GM12891 (cell line): ENCODE data around the gene INMT.
A peak's percentile ranks its signal among the peaks of the same experiment; 100 is the strongest.

ENCODE experiments used
- DNase-seq: peaks from one replicate; pipeline ENCODE4 v3.0.0; 2011; ENCODE audit warnings: low spot score; ENCODE audit not compliant: insufficient read length
- FAIRE-seq: peaks from 2 replicates; lab custom pipeline; 2011; peaks lifted over from hg19 to GRCh38; lab: Jason Lieb, UNC
- PAX5 ChIP-seq: IDR thresholded peaks from 2 replicates; pipeline ENCODE4 v1.6.1; 2011; ENCODE audit warnings: low read length, moderate library complexity, mild to moderate bottlenecking; ENCODE audit not compliant: insufficient read depth, severe bottlenecking
- POLR2A ChIP-seq: IDR thresholded peaks from 2 replicates; pipeline ENCODE4 v1.6.1; 2011; ENCODE audit warnings: low read depth, low read length, control low read depth
- POLR2AphosphoS5 ChIP-seq: IDR thresholded peaks from 2 replicates; pipeline ENCODE4 v1.6.1; 2011; ENCODE audit warnings: low read depth, low read length, control low read depth
- POU2F2 ChIP-seq: IDR thresholded peaks from 2 replicates; pipeline ENCODE4 v1.6.1; 2011; ENCODE audit warnings: low read depth, mild to moderate bottlenecking, control low read depth, low read length, moderate library complexity
- SPI1 ChIP-seq: IDR thresholded peaks from 2 replicates; pipeline ENCODE4 v1.6.1; 2011; ENCODE audit warnings: low read depth, low read length, control low read depth
- TAF1 ChIP-seq: IDR thresholded peaks from 2 replicates; pipeline ENCODE4 v1.6.1; 2011; ENCODE audit warnings: low read depth, low read length, control low read depth

Gene INMT

DNA sequence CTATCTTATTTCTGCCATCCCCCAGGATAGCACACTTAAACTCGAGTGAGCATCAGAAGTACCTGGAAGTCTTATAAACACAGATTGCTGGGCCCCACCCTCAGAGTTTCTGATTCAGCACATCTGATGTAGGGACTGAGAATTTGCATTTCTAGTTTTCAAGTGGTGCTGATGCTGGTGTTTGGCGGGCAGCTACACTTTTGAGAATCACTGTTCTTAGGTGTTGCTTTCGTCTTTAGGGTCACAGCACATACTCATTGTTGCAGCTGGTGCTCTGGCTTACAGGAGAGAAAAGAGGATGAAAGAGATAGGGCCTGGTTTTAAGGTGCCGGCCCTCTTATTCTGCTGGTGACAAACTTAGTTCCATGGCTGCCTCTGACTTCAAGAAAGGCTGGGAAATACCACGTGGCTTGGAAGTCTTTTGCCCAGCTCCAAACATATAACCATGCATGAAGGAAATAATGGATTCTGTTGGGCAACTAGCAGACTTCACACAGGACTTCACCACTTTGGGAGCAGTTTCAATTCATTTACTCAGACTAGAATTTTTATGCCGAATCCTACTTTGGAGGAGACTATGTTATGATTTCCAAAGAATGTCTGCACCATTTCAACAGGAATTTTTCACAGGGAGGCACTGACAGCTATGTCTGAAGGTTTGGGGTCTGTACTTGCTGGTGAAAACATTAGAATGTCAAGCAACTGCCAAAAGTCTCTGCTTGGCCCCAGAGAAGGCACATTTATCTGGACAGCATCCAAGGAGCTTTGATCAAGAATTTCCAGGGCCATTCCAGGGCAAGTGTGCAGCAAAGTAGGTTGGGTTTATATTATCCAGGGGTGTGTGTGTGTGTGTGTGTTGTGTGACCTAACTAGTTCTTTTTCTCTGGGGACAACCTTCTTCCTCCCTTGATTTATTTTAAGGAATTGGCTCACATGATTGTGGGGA, 12.4 kb downstream of the INMT start:
- DNase-seq = no peak
- TF ChIP-seq SPI1 = no peak
- FAIRE-seq = peak; percentile 60

DNA sequence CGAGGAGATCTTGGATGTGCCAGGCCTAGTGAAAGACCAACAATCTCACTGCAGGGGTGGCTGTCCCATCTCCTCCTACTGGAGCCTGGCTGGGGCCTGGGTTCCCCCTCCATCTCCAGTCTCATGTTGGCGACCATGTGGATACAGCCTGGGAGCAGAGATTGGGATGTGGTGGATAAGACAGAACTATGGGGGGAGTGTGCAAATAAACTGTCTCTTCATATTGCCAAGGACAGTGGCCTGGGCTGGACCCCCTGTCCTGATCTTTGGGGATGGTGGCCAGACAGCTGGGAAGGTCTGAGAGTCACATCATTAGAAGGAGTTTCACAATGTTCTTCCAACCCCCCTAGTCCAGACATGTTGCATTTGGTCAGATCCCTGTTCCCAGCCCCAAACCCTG, 13.5 kb downstream of the INMT start:
- DNase-seq (no peak), FAIRE-seq (no peak)

DNA sequence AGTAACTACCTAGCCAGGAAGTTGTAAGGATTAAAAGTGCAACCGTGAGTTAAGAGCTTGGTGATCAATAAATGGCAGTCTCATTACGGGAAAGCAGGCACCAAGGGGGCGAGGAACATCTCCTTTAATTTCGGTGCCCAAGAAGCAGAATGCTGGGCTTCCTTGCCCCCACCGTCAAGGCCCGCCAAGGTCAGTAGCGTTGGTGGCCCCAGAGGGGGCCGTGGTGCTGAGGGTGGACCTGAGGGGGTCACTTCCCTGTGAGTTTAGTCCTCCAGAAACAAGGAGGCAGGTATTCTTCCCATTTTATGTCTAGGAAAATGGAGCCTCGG, 18.9 kb downstream of the INMT start:
- no peak for FAIRE-seq
- DNase-seq = no peak
- TF ChIP-seq POU2F2 (no peak), POLR2AphosphoS5 (no peak), POLR2A (no peak), TAF1 (no peak), PAX5 (no peak), SPI1 (no peak)

More for the DNA sequence above, 13.5 kb downstream of the INMT start:
- TF ChIP-seq TAF1 = no peak
- TF ChIP-seq POLR2A = no peak
- no peak for TF ChIP-seq PAX5
- TF ChIP-seq POLR2AphosphoS5 = no peak
- no peak for TF ChIP-seq SPI1
- no peak for TF ChIP-seq POU2F2

DNA sequence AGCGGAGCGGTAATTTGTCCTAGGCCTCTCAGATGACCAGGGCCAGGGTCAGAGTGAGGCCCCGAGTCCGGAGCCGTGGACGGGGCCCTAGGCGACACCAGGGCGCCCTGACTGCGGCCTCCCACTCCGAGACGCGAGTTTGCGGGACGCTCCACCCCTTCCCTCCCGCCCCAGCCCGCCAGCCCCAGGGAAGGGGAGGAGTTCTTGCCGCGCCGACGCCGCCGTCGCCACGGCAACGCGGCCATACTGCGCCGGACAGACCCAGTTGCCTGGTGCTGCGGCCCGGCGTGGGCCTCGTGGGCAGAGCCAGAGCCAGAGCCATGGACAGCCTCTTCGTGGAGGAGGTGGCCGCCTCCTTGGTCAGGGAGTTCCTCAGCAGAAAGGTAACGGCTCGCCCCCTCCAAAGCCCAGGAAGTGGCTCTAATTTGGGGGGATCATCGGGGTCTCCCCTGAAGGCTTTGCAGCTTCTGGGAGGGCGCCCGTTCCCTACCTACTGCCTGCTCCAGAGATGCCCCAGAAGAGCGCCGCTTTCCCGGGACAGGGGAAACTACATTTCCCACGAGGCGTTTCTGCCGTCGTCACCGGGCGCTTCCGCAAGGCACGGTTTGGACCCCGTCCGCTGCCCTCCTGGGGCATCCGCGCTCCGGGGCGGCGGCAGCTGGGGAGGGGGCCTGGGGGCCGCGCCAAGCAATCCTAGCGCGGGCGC, 19.4 kb downstream of the INMT start, which contains the start of gene MINDY4:
MINDY4 (plus strand) TSS at position 244 of the 706 bp plus-strand sequence; CDS start at position 321, 77 bp downstream.
- FAIRE-seq = peak; percentile 95
- TF ChIP-seq POLR2A = no peak
- no peak for TF ChIP-seq SPI1
- TF ChIP-seq PAX5 = no peak
- TF ChIP-seq POLR2AphosphoS5 = no peak
- TF ChIP-seq TAF1 = no peak
- no peak for TF ChIP-seq POU2F2
- peak; percentile 82 for DNase-seq

DNA sequence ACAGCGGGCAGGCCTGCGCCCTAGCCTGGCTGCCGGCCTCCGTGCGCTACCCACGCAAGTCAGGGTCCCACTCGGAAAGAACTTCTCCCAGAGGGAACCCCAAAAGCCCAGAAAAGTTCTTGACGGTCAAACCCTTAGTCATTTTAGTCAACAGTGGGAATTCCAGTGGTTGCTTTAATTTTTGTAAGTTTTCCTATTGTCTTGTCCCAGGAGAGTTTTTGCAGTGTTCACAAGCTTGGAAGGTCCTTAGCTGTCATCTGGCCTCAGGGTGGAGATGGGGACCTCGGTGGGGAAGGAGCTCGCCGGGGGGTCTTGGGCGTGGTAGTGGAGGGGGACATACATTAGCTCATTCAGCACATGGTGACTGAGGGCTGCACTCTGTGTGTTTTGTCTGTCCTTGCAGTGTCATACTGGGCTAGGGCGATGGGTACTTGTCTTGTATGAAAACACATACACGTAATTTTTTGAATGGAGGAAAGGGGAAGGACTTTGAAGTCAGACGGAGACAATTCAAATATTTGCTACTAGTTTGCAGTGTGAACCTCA, 20.0 kb downstream of the INMT start:
- DNase-seq (no peak), FAIRE-seq (peak; percentile 84)
- no peak for TF ChIP-seq SPI1
- TF ChIP-seq POLR2AphosphoS5 = no peak
- no peak for TF ChIP-seq POLR2A
- TF ChIP-seq TAF1 = no peak
- TF ChIP-seq POU2F2 = no peak
- TF ChIP-seq PAX5 = no peak

DNA sequence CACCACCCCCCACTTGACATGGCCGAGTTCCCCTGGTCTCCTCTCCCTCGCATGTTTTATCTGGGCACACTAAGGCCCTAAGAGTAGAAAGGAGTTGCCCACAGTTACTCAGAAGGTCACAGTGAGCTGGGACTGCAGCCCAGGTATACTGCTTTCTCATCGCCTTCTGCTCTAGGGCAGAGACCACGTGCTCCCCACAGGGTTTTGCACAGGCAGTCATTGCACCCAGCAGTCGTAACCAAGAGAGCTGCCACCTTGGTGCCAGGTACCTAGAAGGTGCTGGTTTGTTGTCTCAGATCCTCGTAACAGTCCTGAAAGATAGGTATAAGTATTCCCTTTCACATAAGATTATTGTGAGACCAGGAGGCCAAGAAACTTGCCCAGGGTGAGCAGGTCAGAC, 21.0 kb downstream of the INMT start:
- no peak for TF ChIP-seq POLR2AphosphoS5
- TF ChIP-seq POLR2A = no peak
- no peak for TF ChIP-seq TAF1
- no peak for TF ChIP-seq POU2F2
- no peak for TF ChIP-seq PAX5
- no peak for TF ChIP-seq SPI1
- FAIRE-seq = no peak
- DNase-seq = no peak

DNA sequence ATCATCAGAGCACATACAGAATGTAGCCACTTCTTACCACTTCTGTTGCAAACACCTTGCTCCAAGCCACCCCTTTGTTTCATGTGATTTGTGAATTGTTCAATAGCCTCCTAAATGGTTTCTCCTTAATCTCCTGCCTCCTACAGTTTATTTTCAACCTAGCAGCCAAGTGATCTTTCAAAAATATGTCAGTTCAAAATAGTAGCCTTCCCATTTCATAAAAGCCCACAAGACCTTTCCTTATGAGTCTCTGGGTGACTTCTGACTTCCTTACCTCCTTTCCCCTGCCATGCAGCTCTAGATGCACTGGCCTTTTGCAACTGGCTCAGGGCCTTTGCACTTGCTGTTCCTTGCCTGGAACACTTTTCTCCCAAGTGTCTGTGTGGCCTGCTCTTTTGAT, 24.1 kb downstream of the INMT start:
- DNase-seq (no peak), FAIRE-seq (peak; percentile 20)
- TF ChIP-seq POLR2A = no peak
- TF ChIP-seq POLR2AphosphoS5 = no peak
- TF ChIP-seq TAF1 = no peak
- no peak for TF ChIP-seq PAX5
- no peak for TF ChIP-seq POU2F2

DNA sequence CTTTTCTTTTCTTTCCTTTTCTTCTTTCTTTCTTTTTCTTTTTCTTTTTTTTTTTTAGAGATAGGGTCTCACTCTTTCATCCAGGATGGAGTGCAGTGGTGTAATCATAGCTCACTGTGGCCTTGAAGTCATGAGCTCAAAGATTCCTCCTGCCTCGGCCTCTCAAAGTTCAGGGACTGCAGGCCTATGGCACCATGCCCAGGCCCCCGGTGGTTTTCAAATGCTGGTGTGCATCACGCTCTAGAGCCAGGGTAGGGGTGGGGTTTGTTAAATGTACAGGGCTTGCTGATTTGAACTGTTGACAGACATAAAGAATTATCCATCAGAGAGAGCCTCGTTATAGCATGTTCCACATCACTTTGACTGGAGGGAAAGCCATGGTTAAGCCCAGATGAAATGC, 25.0 kb downstream of the INMT start:
- FAIRE-seq = no peak
- no peak for TF ChIP-seq POLR2A
- no peak for TF ChIP-seq TAF1
- no peak for TF ChIP-seq POLR2AphosphoS5
- TF ChIP-seq POU2F2 = no peak
- no peak for TF ChIP-seq SPI1
- DNase-seq = no peak
